Measurements from ENCODE around the gene TMEM106B. TPM values are rescaled to one million over a fixed set of nuclear protein-coding genes. Genes with fewer than 3 reads are reported as not detected.
"Not testable (repeated sequence)": the region's sequence is repeated elsewhere in the genome, so short reads cannot be mapped to it uniquely, and the experiment has no call there.

Gene TMEM106B
- total RNA-seq, 1 experiment from 2014 or later: 27.3 TPM

DNA sequence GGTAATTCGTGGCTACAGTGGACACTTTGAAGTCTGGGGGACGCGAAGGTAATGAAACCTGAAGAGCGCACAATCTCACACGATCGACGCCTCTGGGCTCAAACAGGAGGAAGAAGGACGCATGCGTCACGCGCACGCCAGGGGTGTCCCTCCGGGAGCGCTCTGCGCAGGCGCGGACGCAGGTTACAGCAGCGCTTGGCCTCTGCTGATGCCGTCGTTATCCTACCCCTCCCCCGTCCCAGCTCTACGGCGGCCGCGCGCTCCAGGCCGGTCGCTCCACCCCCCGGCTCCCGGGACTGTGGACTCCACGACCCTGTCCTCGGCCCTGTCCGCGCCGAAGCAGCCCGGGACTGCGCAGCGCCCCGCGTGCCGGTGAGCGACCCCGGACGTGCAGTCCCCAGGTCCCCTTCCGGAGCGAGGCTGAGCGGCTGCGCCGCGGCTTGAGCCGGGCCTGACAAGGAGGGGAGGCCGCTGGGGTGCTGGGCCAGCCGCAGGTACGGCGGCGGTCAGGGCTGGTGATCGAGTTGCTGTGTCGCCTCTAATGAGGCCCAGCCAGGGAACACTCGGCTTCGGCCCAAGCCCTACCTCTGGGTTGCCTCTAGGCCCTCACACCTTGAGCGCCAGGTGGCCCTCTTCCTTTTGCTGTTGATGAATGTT, at the start of gene TMEM106B (continued):
- 0 out of 2 replicates have a peak, but pooled peaks have one; percentile 51 for TF ChIP-seq ZNF121 (CRISPR knock-in tag; IDR thresholded peaks at IDR 0.05)
- TF ChIP-seq, protein P1, sequence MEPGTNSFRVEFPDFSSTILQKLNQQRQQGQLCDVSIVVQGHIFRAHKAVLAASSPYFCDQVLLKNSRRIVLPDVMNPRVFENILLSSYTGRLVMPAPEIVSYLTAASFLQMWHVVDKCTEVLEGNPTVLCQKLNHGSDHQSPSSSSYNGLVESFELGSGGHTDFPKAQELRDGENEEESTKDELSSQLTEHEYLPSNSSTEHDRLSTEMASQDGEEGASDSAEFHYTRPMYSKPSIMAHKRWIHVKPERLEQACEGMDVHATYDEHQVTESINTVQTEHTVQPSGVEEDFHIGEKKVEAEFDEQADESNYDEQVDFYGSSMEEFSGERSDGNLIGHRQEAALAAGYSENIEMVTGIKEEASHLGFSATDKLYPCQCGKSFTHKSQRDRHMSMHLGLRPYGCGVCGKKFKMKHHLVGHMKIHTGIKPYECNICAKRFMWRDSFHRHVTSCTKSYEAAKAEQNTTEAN (CRISPR knock-in tag; IDR thresholded peaks at IDR 0.05): peak; percentile 76; the same call in 1 of the 2 replicates
- peak; percentile 24; the same call in 1 of the 2 replicates for TF ChIP-seq KAT7 (CRISPR knock-in tag; IDR thresholded peaks at IDR 0.05; ENCODE audit: borderline replicate concordance)
- TF ChIP-seq, protein P2, sequence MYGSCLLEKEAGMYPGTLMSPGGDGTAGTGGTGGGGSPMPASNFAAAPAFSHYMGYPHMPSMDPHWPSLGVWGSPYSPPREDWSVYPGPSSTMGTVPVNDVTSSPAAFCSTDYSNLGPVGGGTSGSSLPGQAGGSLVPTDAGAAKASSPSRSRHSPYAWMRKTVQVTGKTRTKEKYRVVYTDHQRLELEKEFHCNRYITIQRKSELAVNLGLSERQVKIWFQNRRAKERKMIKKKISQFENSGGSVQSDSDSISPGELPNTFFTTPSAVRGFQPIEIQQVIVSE (CRISPR knock-in tag; IDR thresholded peaks at IDR 0.05; ENCODE audit: borderline replicate concordance): no peak
- TF ChIP-seq, protein P3, sequence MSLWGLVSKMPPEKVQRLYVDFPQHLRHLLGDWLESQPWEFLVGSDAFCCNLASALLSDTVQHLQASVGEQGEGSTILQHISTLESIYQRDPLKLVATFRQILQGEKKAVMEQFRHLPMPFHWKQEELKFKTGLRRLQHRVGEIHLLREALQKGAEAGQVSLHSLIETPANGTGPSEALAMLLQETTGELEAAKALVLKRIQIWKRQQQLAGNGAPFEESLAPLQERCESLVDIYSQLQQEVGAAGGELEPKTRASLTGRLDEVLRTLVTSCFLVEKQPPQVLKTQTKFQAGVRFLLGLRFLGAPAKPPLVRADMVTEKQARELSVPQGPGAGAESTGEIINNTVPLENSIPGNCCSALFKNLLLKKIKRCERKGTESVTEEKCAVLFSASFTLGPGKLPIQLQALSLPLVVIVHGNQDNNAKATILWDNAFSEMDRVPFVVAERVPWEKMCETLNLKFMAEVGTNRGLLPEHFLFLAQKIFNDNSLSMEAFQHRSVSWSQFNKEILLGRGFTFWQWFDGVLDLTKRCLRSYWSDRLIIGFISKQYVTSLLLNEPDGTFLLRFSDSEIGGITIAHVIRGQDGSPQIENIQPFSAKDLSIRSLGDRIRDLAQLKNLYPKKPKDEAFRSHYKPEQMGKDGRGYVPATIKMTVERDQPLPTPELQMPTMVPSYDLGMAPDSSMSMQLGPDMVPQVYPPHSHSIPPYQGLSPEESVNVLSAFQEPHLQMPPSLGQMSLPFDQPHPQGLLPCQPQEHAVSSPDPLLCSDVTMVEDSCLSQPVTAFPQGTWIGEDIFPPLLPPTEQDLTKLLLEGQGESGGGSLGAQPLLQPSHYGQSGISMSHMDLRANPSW (CRISPR knock-in tag; conservative IDR thresholded peaks at IDR 0.05; ENCODE audit: low read depth): no peak
- TF ChIP-seq SMAD3 (CRISPR knock-in tag; IDR thresholded peaks at IDR 0.05; ENCODE audit: borderline replicate concordance): peak; percentile 81; the same call in 1 of the 2 replicates
- peak; percentile 96 for TF ChIP-seq RELA (CRISPR knock-in tag; IDR thresholded peaks at IDR 0.05; ENCODE audit: borderline replicate concordance)
- TF ChIP-seq CREM (CRISPR knock-in tag; IDR thresholded peaks at IDR 0.05): no peak; the same call in none of the 2 replicates
- TF ChIP-seq, protein P4, sequence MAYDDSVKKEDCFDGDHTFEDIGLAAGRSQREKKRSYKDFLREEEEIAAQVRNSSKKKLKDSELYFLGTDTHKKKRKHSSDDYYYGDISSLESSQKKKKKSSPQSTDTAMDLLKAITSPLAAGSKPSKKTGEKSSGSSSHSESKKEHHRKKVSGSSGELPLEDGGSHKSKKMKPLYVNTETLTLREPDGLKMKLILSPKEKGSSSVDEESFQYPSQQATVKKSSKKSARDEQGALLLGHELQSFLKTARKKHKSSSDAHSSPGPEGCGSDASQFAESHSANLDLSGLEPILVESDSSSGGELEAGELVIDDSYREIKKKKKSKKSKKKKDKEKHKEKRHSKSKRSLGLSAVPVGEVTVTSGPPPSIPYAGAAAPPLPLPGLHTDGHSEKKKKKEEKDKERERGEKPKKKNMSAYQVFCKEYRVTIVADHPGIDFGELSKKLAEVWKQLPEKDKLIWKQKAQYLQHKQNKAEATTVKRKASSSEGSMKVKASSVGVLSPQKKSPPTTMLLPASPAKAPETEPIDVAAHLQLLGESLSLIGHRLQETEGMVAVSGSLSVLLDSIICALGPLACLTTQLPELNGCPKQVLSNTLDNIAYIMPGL (CRISPR knock-in tag; IDR thresholded peaks at IDR 0.05): peak; percentile 99
- TF ChIP-seq, protein P5, sequence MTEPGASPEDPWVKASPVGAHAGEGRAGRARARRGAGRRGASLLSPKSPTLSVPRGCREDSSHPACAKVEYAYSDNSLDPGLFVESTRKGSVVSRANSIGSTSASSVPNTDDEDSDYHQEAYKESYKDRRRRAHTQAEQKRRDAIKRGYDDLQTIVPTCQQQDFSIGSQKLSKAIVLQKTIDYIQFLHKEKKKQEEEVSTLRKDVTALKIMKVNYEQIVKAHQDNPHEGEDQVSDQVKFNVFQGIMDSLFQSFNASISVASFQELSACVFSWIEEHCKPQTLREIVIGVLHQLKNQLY (CRISPR knock-in tag; IDR thresholded peaks at IDR 0.05): no peak; the same call in 1 of the 2 replicates
- TF ChIP-seq ZNF263 (CRISPR knock-in tag; IDR thresholded peaks at IDR 0.05; ENCODE audit: low read depth): peak; percentile 56; the same call in 1 of the 2 replicates
- peak; percentile 62; the same call in 1 of the 2 replicates for TF ChIP-seq NR2C2 (CRISPR knock-in tag; IDR thresholded peaks at IDR 0.05)

DNA sequence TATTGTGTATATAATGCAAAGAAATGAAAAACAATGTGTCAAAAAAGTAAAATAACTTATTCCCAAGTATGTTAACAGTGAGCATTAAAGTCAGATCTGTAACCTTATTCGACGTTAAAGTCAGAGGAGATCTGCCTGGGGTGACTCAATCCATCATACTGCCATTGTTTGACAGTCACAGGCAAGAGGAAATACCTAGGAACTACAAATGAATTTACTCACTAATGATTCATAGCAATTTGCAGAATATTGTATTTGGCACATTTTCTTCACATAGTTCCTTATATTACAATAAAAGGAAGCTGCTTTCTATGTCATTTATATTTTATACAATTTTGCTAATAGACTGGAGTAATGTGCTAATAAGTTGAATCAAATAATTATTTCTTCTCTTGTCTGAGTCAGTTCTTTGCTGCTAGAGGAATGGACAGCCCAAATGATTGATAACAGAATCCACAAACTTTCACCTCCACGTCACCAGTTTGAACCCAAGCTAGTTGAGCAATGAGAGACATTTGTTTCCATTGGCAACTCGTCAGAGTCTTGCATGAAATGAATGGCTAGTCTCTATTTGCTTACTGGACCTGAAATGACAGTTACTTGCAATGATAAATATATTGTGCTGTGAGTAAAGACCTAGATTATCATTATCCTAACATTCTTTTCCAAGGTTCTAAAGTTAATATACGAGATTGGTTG, 48.5 kb upstream of the TMEM106B start:
- no peak for ATAC-seq
- H3K27ac Mint-ChIP-seq: no peak overlapping the region
- TF ChIP-seq ZNF317 (CRISPR knock-in tag; IDR thresholded peaks at IDR 0.05; ENCODE audit: borderline replicate concordance, low read depth) (no peak), OVOL2 (CRISPR knock-in tag; IDR thresholded peaks at IDR 0.05; ENCODE audit: borderline replicate concordance) (no peak), RELA (CRISPR knock-in tag; IDR thresholded peaks at IDR 0.05; ENCODE audit: borderline replicate concordance) (no peak), FOXK1 (CRISPR knock-in tag; IDR thresholded peaks at IDR 0.05) (no peak)
- TF ChIP-seq, protein P4 (CRISPR knock-in tag; IDR thresholded peaks at IDR 0.05): no peak
- TF ChIP-seq, protein P6, sequence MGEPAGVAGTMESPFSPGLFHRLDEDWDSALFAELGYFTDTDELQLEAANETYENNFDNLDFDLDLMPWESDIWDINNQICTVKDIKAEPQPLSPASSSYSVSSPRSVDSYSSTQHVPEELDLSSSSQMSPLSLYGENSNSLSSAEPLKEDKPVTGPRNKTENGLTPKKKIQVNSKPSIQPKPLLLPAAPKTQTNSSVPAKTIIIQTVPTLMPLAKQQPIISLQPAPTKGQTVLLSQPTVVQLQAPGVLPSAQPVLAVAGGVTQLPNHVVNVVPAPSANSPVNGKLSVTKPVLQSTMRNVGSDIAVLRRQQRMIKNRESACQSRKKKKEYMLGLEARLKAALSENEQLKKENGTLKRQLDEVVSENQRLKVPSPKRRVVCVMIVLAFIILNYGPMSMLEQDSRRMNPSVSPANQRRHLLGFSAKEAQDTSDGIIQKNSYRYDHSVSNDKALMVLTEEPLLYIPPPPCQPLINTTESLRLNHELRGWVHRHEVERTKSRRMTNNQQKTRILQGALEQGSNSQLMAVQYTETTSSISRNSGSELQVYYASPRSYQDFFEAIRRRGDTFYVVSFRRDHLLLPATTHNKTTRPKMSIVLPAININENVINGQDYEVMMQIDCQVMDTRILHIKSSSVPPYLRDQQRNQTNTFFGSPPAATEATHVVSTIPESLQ (CRISPR knock-in tag; IDR thresholded peaks at IDR 0.05): no peak
- TF ChIP-seq, protein P7, sequence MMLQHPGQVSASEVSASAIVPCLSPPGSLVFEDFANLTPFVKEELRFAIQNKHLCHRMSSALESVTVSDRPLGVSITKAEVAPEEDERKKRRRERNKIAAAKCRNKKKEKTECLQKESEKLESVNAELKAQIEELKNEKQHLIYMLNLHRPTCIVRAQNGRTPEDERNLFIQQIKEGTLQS (CRISPR knock-in tag; conservative IDR thresholded peaks at IDR 0.05): no peak
- DNase-seq (ENCODE audit: low spot score): no peak
- no peaks in the 10 kb centered on the region for H3K27me3 Mint-ChIP-seq (ENCODE audit: low read depth)
- no peak overlapping the region for H3K4me3 Mint-ChIP-seq
- ChIA-PET POLR2A (interaction anchor here (0.6 kb wide), 1 partner anchor 49 kb away, joined by 3 read pairs; the partner anchor contains the start of gene TMEM106B), CTCF (no interaction called here)
- H3K9me3 Mint-ChIP-seq: peaks cover 33% of the 10 kb centered on the region
- H3K36me3 Mint-ChIP-seq: no peaks in the 10 kb centered on the region
- no peaks in the 10 kb centered on the region for H3K4me1 Mint-ChIP-seq

DNA sequence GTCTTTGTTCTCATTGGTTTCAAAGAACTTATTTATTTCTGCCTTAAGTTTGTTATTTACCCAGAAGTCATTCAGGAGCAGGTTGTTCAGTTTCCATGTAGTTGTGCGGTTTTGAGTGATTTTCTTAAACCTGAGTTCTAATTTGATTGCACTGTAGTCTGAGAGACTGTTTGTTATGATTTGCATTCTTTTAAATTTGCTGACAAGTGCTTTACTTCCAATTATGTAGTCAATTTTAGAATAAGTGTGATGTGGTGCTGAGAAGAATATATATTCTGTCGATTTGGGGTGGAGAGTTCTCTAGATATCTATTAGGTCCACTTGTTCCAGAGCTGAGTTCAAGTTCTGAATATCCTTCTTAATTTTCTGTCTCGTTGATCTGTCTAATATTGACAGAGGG, 43.0 kb upstream of the TMEM106B start:
- peaks cover 52% of the 10 kb centered on the region for H3K9me3 Mint-ChIP-seq
- H3K36me3 Mint-ChIP-seq; H3K4me1 Mint-ChIP-seq; ATAC-seq; H3K27me3 Mint-ChIP-seq (ENCODE audit: low read depth); H3K27ac Mint-ChIP-seq; DNase-seq (ENCODE audit: low spot score); POLR2A ChIA-PET; CTCF ChIA-PET; H3K4me3 Mint-ChIP-seq: not testable (repeated sequence)

Measured in WTC11 (cell line).